ENCODE results near the gene COA5.

COA5 gene

GRCh38 chr2:98608116-98608961 is at the start of gene COA5, which contains the start of gene UNC50:
TSS of gene COA5 (minus strand) at chr2:98608512. CDS start at chr2:98608405, 107 bp downstream.
TSS of gene UNC50 (plus strand) at chr2:98608589. CDS start at chr2:98609760, 1,171 bp downstream.
- DNase-seq, result peak; percentile 93

DNA sequence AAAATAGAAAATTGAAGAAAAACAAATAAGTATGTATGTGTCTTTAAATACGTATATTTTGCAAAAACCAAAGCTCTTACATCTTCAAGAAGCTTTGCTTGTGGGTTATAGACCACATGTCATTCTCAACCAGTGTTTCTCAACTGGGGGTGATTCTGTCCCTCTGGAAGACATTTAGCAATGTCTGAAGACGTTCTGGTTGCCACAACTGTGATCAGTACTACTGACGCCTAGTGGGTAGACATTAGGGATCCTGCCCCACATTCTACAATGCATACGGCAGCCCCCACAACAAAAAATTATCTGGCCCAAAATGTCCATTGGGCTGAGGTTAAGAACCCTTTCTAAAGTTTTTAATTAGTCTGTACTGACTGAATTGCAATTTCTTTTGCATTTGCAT is 48.5 kb upstream of the COA5 start:
- peak; percentile 71 for DNase-seq

- peak; percentile 73 for DNase-seq
These were observed 46.6 kb upstream of the COA5 start for GRCh38 chr2:98654699-98655495.

GRCh38 chr2:98650998-98651397 is 42.7 kb upstream of the COA5 start:
- DNase-seq, result no peak

DNA sequence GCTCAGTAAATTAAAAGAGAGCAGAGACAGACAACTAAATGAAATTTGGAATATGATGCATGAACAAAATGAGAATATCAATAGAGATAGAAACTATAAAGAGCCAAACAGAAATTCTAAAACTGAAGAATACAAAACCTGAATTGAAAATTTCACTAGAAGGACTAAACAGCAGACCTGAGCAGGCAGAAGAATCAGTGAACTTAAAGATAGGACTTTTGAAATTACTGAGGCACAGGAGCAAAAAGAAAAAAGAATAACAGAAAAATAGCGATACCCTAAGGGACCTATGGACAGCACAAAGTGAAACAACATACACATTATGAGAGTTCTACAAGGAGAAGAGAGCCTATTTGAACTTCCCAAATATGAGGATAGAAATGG is 41.7 kb upstream of the COA5 start:
- DNase-seq, result no peak

DNA sequence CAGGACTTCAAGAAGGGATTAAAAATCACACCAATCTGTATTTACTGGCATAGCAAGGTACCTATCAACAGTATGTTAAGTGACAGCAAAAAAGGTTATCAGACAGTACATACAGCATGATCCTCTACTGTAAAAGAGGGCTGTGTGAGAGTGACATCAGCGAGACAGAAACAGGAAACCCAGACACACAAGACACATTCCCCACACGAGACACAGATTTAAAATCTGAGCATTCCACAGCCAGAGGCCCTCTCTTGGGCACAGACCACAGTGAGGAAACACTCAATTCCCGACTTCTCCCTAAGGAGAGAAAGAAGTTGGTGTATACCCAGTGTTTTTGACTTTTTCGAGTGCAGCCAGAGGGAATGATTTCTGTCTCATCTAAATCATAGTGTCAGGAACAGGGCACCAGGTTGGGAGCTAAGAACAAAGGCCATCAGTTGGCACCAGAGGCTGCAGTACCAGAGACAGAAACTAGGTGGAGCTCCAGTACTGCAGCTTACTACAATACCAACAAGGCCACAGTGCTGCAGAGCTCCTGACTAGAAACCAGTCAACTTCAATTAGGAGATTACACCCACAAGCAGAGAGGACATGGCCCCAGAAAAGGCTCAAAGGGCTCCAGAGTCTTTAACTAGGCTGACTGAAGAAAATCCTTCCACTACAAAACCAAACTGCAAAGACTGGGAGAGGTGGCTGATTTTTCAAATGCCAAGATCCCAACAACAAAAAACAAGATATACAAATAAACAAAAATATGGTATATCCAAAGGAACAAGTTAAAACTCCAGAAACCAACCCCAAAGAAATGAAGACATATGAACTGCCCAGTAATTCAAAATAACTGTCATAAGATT is 41.1 kb upstream of the COA5 start:
- DNase-seq, result peak; percentile 88

- DNase-seq, result no peak
These were observed 40.1 kb upstream of the COA5 start for GRCh38 chr2:98648451-98648850.

DNA sequence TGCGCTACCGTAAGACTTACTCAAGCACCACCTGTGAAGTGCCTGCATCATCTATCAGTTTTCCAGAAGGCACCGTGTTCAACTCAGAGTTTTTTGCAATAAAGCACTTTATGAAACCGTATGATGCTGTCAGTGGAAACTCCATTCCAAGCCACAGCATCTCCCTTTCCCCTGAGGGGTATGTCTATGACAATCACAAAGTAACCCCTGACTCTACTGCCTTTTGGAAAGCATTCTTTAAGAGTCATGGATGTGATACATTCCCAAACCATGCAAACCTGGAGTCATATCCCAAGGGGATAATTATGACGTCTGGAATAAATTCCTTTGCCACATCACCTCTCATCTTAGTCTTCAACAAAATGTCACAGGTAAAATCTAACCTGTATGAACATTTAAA is 39.3 kb upstream of the COA5 start:
- no peak for DNase-seq

- no peak for DNase-seq
These were observed 35.3 kb upstream of the COA5 start for GRCh38 chr2:98643496-98644100.

DNA sequence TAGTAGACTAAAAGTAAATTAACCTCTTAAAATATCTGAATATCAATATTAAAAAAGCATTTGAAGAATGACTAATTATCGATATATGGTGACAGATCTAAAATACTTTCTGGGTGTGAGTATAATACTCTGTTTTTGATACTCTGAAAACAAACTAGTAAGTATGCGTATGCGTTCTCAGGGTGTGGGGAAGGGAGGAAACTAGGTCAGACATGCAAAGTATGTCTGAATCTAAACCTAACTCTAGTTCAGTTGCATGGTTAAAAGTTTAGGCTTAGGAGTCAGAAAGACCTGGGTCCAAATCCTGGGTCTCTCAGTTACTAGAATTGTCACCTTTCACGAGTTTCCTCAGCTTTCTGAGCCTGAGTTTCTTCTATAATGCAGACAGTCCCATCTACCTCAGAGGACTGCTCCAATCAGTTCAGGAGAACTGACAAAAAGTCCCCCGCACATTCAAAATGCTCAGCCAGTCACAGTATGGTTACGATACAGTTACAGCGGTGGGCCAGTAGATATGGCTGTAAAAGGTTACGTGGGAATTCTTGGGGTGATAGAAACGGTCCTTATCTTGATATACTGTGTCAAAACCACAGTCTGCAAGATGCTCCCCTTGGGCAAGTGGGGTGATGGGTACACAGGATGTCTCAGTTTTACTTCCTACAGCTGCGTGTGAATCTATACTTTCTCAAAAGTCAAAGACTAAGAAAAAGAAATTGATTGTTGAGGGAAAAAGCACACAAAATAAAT is 29.3 kb upstream of the COA5 start:
- DNase-seq, result peak; percentile 27

DNA sequence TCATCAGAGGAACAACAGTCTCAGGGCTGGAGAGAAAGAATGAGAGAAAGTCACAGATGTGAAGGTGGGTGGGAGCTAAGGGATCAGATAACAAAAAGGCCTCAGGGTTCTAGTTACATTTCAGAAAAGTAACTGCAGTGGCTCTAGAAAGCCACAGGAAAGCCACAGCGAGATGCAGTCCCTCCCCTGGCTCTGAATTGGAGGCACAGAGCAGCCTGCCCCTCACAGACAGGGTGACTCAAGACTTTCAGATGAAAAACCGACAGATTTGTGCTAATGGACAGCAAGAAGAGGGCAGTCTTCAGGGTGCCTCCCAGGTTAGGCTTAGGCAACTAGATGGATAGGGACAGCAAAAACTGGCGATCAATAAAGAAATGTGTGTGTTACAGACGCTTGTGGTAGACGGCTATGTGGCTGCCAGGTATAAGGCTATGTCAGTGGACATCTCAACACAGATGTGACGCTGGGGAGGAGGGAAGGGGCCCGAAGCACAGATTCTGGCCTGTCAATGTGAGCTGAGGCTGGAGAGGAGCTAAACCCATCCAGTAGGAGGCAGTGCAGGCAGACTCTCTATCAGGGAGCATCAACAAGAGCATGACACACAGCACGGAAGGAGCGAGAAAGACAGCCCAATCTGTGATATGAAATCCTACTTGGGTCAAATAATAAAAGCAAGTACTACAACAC is 26.2 kb upstream of the COA5 start:
- peak; percentile 58 for DNase-seq

- no peak for DNase-seq
These were observed 24.0 kb upstream of the COA5 start for GRCh38 chr2:98632351-98632750.

DNA sequence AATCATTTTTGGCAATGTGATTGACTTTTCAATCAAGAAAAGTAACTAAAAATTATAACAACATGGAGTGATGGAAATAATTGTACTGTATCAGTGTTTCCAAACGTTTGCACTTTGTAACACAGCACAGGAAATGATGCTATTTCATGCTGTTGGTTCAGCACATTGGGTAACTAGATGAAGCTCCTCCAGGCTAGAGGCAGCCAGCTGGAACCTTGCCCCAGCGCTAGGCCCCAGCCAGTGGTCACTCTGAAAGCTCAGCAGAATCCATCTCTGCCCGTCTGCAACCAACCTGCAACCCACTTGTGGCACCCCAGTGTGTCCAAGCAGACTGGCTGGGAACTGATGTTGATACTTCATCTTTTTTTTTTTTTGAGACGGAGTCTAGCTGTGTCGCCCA is 15.3 kb upstream of the COA5 start:
- DNase-seq, result no peak

DNA sequence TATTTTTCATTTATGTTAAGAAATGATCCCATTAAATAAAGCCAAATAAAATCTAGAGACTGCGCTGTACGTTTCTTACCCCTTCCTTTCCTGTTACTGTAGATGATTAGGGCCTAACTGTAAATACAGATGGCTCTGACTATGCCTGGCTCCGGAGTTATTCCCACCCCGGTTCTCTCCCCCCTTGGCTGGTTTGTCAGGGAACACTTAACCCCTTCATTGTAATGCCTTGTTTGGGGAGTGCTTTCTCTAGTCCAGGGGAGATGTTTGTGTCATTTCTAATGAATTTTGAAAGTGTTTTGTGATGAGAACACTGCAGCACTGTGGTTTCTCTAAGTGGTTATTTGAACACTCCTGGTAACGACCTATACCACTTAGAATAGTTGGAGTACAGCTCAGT is 8.8 kb upstream of the COA5 start:
- DNase-seq, result no peak

GRCh38 chr2:98615481-98615880 is 7.2 kb upstream of the COA5 start:
- DNase-seq, result no peak

GRCh38 chr2:98614024-98614739 is 5.9 kb upstream of the COA5 start:
- DNase-seq, result no peak

DNA sequence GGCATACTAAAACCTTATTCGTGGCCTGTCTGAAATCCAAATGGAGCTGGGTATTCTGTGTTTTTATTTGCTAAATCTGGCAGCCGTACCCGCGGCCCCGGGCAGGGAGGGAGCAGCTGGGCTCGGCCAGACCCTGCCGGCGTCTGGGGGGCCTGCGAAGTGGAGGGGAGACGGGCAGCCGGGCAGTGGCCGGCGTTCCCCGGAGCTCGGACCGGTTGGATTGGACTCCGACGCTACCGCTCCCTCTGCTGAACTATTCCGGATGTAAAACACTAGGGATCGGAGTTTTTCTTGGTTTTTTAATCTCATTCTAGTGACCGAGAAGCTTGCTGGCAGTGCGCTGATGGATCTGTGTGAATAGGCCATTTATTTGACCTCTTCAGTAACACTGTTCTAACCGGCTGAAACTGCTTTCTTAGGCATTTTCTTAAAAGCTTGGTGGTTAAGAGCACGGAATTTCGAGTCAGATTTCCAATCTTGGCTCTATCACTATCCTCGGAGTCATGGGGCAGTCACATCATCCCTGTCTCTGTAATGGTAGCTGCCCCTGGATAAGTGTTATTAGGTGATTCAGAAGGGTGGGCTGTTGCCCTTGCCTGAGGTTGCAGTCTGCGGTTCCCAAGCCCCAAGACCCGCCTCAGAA is 771 bp upstream of the COA5 start:
- peak; percentile 25 for DNase-seq

DNA sequence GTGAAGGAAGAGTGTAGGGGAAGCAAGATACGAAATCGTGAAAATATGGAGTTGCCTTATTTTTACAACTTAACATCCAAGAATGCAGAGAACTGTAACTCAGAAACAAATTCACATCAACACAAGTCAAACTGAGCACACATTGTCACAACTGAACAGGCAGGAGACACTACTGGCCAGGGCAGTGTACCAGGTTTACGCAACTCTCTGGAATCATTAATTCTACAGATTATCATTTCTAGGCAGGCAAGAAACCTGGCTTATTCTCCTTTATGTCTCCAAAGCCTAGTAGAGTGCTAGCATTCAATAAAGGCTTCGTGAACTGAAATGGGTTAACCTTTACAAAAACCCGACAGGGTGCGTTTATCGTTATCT is 584 bp downstream of the COA5 start:
- no peak for DNase-seq

DNA sequence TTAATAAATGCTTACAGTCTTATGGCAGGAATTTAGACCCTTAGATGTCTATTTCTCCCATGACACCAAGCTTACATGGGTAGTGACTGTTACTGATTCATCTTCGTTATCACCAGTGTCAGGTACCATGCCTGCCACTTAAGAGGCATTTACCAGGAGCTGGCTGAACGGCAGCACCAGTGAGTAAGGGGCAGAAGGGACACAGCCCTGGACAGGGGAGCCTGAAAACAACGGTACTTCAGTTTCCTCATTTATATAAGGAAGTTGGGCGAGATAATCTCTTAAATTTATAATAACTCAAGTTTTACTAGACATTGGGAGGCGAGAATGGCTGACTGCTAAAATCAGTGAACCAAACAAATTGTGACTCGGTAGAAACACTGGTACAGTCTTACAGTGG is 1.2 kb downstream of the COA5 start:
- DNase-seq, result peak; percentile 43

GRCh38 chr2:98606431-98606830 is 1.9 kb downstream of the COA5 start:
- no peak for DNase-seq
